ENCODE measurements around the gene SMIM26.
A peak's percentile ranks its signal among the peaks of the same experiment; 100 is the strongest.

The SMIM26 gene

DNA sequence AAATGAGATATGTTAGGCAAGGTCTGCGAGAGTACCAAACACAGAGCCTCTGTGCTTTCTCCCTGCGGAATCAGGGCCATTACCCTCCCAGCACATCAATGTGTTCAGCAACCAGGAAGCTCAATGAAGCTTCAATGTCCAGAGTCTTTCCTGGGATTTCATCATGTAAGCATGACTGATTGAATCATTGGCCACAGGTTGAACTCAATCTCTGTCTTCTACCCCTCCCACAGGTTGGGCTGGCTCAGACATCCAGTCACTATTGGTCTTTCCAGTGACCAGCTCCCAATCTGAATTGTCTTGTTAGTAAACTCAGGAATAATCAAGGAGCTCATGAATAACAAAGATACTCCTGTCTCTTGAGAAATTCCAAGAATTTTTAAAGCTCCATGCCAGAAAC lies 17.9 kb downstream of the SMIM26 start:
- peak in 1 of 2 experiments; percentile 7 for DNase-seq

GRCh38 chr20:18587665-18588573 lies 20.7 kb downstream of the SMIM26 start, which contains the start of gene DTD1:
TSS of gene DTD1 (plus strand) at chr20:18588054. CDS start at chr20:18588073, 19 bp downstream.
- peak; percentile 82 to 86 for DNase-seq

DNA sequence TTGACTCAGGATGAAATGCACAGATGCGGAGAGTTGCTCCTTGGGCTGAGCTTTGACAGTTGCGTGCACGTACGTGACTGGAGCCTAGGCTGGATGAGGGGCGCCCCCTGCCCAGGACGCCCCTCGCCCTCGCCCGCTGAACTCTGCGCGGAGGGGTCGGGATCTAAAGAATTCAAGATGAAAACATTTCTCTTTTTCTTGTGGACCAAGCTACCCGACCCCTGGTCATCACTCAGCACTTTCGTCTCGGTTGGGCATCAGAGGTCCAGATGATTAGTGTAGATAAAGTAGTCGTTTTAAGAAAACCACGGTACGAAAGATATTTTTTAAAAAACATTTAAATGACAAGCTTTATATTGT lies 21.3 kb downstream of the SMIM26 start:
- DNase-seq = no peak

GRCh38 chr20:18589941-18590674 lies 22.9 kb downstream of the SMIM26 start:
- no peak for DNase-seq

DNA sequence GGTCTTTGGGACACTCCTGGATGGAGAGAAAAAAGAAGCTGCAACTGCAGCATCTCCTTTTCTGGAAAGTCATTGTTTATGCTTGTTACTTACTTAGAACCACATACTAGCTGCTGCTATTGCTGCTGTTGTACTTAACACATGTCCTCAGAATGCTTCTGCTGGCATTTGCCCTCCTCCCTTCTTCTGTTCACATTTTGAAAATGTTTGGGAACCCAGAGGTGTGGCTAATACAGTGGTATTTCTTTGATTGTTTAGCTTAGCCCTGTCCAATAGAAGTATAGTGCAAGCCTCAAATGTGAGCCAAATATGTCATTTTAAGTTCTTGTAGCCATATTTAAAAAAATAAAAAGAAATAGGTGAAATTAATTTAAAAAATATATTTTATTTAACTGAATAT lies 29.0 kb downstream of the SMIM26 start:
- DNase-seq = no peak

GRCh38 chr20:18609741-18610140 lies 42.5 kb downstream of the SMIM26 start:
- DNase-seq = no peak

GRCh38 chr20:18611492-18611891 lies 44.3 kb downstream of the SMIM26 start:
- DNase-seq = peak; percentile 45 to 79

GRCh38 chr20:18613553-18613952 lies 46.3 kb downstream of the SMIM26 start:
- no peak for DNase-seq

- no peak for DNase-seq
Observed at GRCh38 chr20:18614244-18614643, 47.0 kb downstream of the SMIM26 start.

DNA sequence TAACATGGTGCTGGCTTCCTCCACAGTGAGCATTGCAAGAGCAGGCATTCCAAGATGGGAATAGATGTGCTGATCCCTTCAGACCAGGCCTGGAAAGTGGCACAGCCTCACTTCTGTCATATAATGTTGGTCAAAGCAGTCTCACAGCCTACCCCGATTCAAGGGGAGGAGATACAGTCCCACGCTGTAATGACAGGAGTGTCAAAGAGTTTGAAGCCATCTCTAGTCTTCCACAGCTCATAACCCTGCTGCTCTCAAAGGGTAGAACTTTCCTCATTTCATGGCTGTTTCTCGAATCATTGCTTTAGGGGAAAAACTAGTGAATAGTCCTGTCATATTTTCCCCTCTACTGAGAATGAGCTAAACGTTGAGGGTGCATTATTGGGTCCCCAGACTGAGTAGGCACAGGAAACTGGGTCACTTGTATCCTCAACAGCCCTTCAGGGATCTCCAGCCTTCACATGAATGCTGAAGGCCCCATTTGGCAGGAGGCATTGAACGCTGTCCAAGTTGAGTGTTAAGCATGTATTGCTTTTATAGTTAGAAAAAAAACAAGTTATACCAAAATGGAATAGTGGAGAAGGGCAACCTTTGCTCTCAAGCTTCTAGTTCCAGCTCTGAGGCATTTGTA lies 47.9 kb downstream of the SMIM26 start:
- DNase-seq = no peak
